Measurements from ENCODE around the gene SPATA2.

GRCh38 chr20:49866051-49866450 is 49.3 kb downstream of the SPATA2 start:
- TF ChIP-seq CTCF (IDR thresholded peaks at IDR 0.05; ENCODE audit: control extremely low read depth in 1 of 3, insufficient read depth in 1 of 3, low read depth in 1 of 3, low read length in 3 of 3): no peak
- TF ChIP-seq CREB1 (IDR thresholded peaks at IDR 0.05): no peak

Measured in H1 (cell line).